Measurements from ENCODE around the gene SMAD2.
A peak's percentile ranks its signal among the peaks of the same experiment; 100 is the strongest.

Gene SMAD2

GRCh38 chr18:47932603-47933002 lies 2.1 kb upstream of the SMAD2 start:
- no peak for DNase-seq
- Histone ChIP-seq H3K4me3 (ENCODE audit: low read length) (no peak overlapping the region), H3K27ac (ENCODE audit: low read length) (no peak overlapping the region), H3K4me1 (ENCODE audit: low read length) (peaks cover 16% of the 10 kb centered on the region), H3K9me3 (replicated peaks; ENCODE audit: insufficient read depth, low read length) (no peaks in the 10 kb centered on the region), H3K9ac (ENCODE audit: low read length) (no peak overlapping the region), H3K4me2 (ENCODE audit: low read depth, low read length) (peak overlapping the region; percentile 65; the same call in 1 of the 2 replicates), H3K79me2 (ENCODE audit: low read length) (peaks cover 26% of the 10 kb centered on the region), H3K9me2 (replicated peaks; ENCODE audit: insufficient read depth, low read length) (no peaks in the 10 kb centered on the region), H3F3A (ENCODE audit: insufficient read depth, low read length) (peaks cover 14% of the 10 kb centered on the region), H2AFZ (ENCODE audit: low read length) (0 out of 2 replicates have a peak overlapping the region, but pooled peaks have one; percentile 73), H3K36me3 (replicated peaks; ENCODE audit: insufficient read depth, low read length) (no peaks in the 10 kb centered on the region), H4K20me1 (ENCODE audit: insufficient read depth, low read length) (peaks cover 3% of the 10 kb centered on the region; the same call in 1 of the 2 replicates), H3K27me3 (replicated peaks; ENCODE audit: insufficient read depth, low read length) (no peaks in the 10 kb centered on the region)
- TF ChIP-seq, protein P1, sequence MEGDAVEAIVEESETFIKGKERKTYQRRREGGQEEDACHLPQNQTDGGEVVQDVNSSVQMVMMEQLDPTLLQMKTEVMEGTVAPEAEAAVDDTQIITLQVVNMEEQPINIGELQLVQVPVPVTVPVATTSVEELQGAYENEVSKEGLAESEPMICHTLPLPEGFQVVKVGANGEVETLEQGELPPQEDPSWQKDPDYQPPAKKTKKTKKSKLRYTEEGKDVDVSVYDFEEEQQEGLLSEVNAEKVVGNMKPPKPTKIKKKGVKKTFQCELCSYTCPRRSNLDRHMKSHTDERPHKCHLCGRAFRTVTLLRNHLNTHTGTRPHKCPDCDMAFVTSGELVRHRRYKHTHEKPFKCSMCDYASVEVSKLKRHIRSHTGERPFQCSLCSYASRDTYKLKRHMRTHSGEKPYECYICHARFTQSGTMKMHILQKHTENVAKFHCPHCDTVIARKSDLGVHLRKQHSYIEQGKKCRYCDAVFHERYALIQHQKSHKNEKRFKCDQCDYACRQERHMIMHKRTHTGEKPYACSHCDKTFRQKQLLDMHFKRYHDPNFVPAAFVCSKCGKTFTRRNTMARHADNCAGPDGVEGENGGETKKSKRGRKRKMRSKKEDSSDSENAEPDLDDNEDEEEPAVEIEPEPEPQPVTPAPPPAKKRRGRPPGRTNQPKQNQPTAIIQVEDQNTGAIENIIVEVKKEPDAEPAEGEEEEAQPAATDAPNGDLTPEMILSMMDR (IDR thresholded peaks at IDR 0.05; ENCODE audit: low read length), result no peak
- TF ChIP-seq EZH2phosphoT487 (IDR thresholded peaks at IDR 0.05; ENCODE audit: low read length), result no peak
- no peak for TF ChIP-seq EZH2 (optimal IDR thresholded peaks at IDR 0.05; ENCODE audit: low read depth, low read length)

DNA sequence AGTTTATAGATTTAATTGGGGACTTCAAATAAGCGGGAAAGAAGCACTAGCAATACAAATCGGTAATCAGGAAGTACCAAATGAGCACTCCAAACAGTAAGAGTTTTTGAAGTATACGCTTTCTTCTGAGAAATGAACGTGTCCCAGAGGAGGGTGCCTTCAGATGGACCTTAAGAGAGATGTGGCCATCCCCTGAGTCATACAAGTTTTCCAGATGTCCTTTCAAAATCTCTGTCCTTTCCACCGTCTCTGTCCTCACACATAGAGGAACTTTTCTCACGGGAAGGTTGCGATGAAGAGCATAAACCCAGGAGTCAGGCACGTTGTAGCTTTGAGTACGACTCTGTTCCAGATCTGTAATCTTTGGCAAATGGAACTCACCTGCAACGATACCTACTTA lies 1.7 kb upstream of the SMAD2 start:
- Histone ChIP-seq H3K27me3 (replicated peaks; ENCODE audit: insufficient read depth, low read length) (no peaks in the 10 kb centered on the region), H4K20me1 (ENCODE audit: insufficient read depth, low read length) (peaks cover 5% of the 10 kb centered on the region), H3K36me3 (replicated peaks; ENCODE audit: insufficient read depth, low read length) (no peaks in the 10 kb centered on the region), H2AFZ (ENCODE audit: low read length) (peak overlapping the region; percentile 73), H3K4me2 (ENCODE audit: low read depth, low read length) (peak overlapping the region; percentile 65), H3K4me1 (ENCODE audit: low read length) (peaks cover 16% of the 10 kb centered on the region), H3K4me3 (ENCODE audit: low read length) (peak overlapping the region; percentile 77), H3K79me2 (ENCODE audit: low read length) (peaks cover 30% of the 10 kb centered on the region), H3K9ac (ENCODE audit: low read length) (peak overlapping the region; percentile 89; the same call in 1 of the 2 replicates), H3K9me2 (replicated peaks; ENCODE audit: insufficient read depth, low read length) (no peaks in the 10 kb centered on the region), H3K27ac (ENCODE audit: low read length) (peak overlapping the region; percentile 97), H3K9me3 (replicated peaks; ENCODE audit: insufficient read depth, low read length) (no peaks in the 10 kb centered on the region), H3F3A (ENCODE audit: insufficient read depth, low read length) (peaks cover 14% of the 10 kb centered on the region)
- no peak for DNase-seq
- TF ChIP-seq, protein P1 (IDR thresholded peaks at IDR 0.05; ENCODE audit: low read length), result no peak
- no peak for TF ChIP-seq EZH2 (optimal IDR thresholded peaks at IDR 0.05; ENCODE audit: low read depth, low read length)
- TF ChIP-seq EZH2phosphoT487 (IDR thresholded peaks at IDR 0.05; ENCODE audit: low read length), result no peak

GRCh38 chr18:47931718-47932103 lies 1.3 kb upstream of the SMAD2 start:
- peak overlapping the region; percentile 97 for H3K27ac ChIP-seq (ENCODE audit: low read length)
- H4K20me1 ChIP-seq (ENCODE audit: insufficient read depth, low read length), result peaks cover 10% of the 10 kb centered on the region
- TF ChIP-seq EZH2 (optimal IDR thresholded peaks at IDR 0.05; ENCODE audit: low read depth, low read length) (no peak), EZH2phosphoT487 (IDR thresholded peaks at IDR 0.05; ENCODE audit: low read length) (no peak)
- TF ChIP-seq, protein P1 (IDR thresholded peaks at IDR 0.05; ENCODE audit: low read length), result peak; percentile 46
- peak overlapping the region; percentile 77 for H3K4me3 ChIP-seq (ENCODE audit: low read length)
- DNase-seq, result peak; percentile 66
- H3K9ac ChIP-seq (ENCODE audit: low read length), result peak overlapping the region; percentile 89
- H2AFZ ChIP-seq (ENCODE audit: low read length), result peak overlapping the region; percentile 73
- no peaks in the 10 kb centered on the region for H3K9me2 ChIP-seq (replicated peaks; ENCODE audit: insufficient read depth, low read length)
- H3K27me3 ChIP-seq (replicated peaks; ENCODE audit: insufficient read depth, low read length), result no peaks in the 10 kb centered on the region
- no peaks in the 10 kb centered on the region for H3K9me3 ChIP-seq (replicated peaks; ENCODE audit: insufficient read depth, low read length)
- H3K4me2 ChIP-seq (ENCODE audit: low read depth, low read length), result peak overlapping the region; percentile 65
- H3K4me1 ChIP-seq (ENCODE audit: low read length), result peaks cover 16% of the 10 kb centered on the region
- H3F3A ChIP-seq (ENCODE audit: insufficient read depth, low read length), result peaks cover 14% of the 10 kb centered on the region
- peaks cover 35% of the 10 kb centered on the region for H3K79me2 ChIP-seq (ENCODE audit: low read length)
- H3K36me3 ChIP-seq (replicated peaks; ENCODE audit: insufficient read depth, low read length), result no peaks in the 10 kb centered on the region
